SU-DHL-6 (cell line): ENCODE data around the gene ARHGEF3.

Experiments used
- H2AFZ ChIP-seq: fragments of 200-600 bp; sonication (generic); 2 replicates; pipeline ENCODE4 v1.6.1; 2014; ENCODE audit warnings: low read depth, mild to moderate bottlenecking, moderate library complexity, mixed read lengths, antibody characterized with exemption, low read length; ENCODE audit not compliant: severe bottlenecking
- H3F3A ChIP-seq: fragments of 200-600 bp; shearing (Covaris generic); 2 replicates; pipeline ENCODE4 v1.6.0; 2016; ENCODE audit warnings: antibody characterized with exemption, mild to moderate bottlenecking; ENCODE audit not compliant: insufficient read depth
- H3K27ac ChIP-seq: fragments of 200-600 bp; sonication (generic); 2 replicates; pipeline ENCODE4 v1.5.1; 2016; ENCODE audit warnings: low read depth, mild to moderate bottlenecking, low read length, moderate library complexity, mixed read lengths
- H3K27me3 ChIP-seq: fragments of 200-600 bp; sonication (generic), shearing (Covaris generic); 2 replicates; pipeline ENCODE4 v1.6.0; 2014; ENCODE audit warnings: mild to moderate bottlenecking, low read length
- H3K36me3 ChIP-seq: fragments of 200-600 bp; sonication (generic); 2 replicates; pipeline ENCODE4 v1.6.1; 2014; ENCODE audit warnings: mild to moderate bottlenecking, low read length, mixed read lengths
- H3K4me2 ChIP-seq: fragments of 300-600, 200-600 bp; shearing (Covaris generic), sonication (generic); 2 replicates; pipeline ENCODE4 v1.6.0; 2014; ENCODE audit warnings: low read length, low read depth, mild to moderate bottlenecking; ENCODE audit not compliant: poor library complexity, severe bottlenecking
- H3K4me3 ChIP-seq: fragments of 200-600 bp; sonication (generic); 2 replicates; pipeline ENCODE4 v1.5.1; 2014; ENCODE audit warnings: antibody characterized with exemption, low read length, mild to moderate bottlenecking, mixed read lengths; ENCODE audit not compliant: insufficient read depth, poor library complexity, severe bottlenecking
- H3K79me2 ChIP-seq: fragments of 200-600 bp; sonication (generic); 2 replicates; pipeline ENCODE4 v1.6.1; 2014; ENCODE audit warnings: mild to moderate bottlenecking, low read length, moderate library complexity; ENCODE audit not compliant: insufficient read depth
- H3K9ac ChIP-seq: fragments of 200-600 bp; sonication (generic); 2 replicates; pipeline ENCODE4 v1.7.0; 2014; ENCODE audit warnings: mild to moderate bottlenecking, low read length
- H3K9me2 ChIP-seq: fragments of 200-600 bp; sonication (generic); replicated peaks from 2 replicates; pipeline ENCODE4 v1.6.1; 2014; ENCODE audit warnings: low read length; ENCODE audit not compliant: insufficient read depth
- H3K9me3 ChIP-seq: fragments of 200-600 bp; sonication (generic); 2 replicates; pipeline ENCODE4 v1.6.1; 2014; ENCODE audit warnings: low read length, mixed read lengths; ENCODE audit not compliant: insufficient read depth
- H4K20me1 ChIP-seq: fragments of 200-600 bp; sonication (generic); 2 replicates; pipeline ENCODE4 v1.6.1; 2014; ENCODE audit warnings: low read depth, mild to moderate bottlenecking, antibody characterized with exemption, low read length, moderate library complexity, mixed read lengths
- EZH2phosphoT487 ChIP-seq: fragments of 200-600 bp; sonication (generic), shearing (Covaris generic); conservative IDR thresholded peaks from 2 replicates; pipeline ENCODE4 v1.6.1; 2018; ENCODE audit warnings: mild to moderate bottlenecking, antibody characterized with exemption, low read length, moderate library complexity, mixed read lengths
- TF ChIP-seq, protein P1 (sequence below): fragments of 200-600 bp; sonication (generic); IDR thresholded peaks from one replicate; pipeline ENCODE4 v1.5.1; 2017; ENCODE audit warnings: antibody characterized with exemption, mild to moderate bottlenecking, low read length, moderate library complexity; ENCODE audit not compliant: insufficient read depth, poor library complexity, severe bottlenecking

The ARHGEF3 gene

DNA sequence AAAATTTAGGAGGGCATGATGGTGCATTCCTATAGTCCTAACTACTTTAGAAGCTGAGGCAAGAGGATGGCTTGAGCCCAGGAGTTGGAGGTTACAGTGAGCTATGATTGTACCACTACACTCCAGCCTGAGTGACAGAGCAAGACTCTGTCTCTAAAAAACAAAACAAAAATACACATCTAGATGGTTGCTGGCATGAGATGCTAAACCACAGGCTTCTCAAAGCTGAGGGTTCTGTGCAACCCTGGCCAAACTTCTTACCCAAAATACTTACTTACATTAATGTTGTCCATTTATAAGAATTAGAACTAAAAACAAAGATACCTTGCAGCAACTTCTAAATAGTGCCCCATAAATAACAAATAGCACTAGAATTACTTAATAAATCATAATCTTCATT, 14.3 kb upstream of the ARHGEF3 start:
- no peaks in the 10 kb centered on the region for H3K9me2 ChIP-seq
- H3K27ac ChIP-seq = no peak overlapping the region
- no peaks in the 10 kb centered on the region for H3K27me3 ChIP-seq
- no peak overlapping the region for H3K4me3 ChIP-seq
- no peaks in the 10 kb centered on the region for H3F3A ChIP-seq
- H3K9me3 ChIP-seq = no peaks in the 10 kb centered on the region
- TF ChIP-seq, protein P1, sequence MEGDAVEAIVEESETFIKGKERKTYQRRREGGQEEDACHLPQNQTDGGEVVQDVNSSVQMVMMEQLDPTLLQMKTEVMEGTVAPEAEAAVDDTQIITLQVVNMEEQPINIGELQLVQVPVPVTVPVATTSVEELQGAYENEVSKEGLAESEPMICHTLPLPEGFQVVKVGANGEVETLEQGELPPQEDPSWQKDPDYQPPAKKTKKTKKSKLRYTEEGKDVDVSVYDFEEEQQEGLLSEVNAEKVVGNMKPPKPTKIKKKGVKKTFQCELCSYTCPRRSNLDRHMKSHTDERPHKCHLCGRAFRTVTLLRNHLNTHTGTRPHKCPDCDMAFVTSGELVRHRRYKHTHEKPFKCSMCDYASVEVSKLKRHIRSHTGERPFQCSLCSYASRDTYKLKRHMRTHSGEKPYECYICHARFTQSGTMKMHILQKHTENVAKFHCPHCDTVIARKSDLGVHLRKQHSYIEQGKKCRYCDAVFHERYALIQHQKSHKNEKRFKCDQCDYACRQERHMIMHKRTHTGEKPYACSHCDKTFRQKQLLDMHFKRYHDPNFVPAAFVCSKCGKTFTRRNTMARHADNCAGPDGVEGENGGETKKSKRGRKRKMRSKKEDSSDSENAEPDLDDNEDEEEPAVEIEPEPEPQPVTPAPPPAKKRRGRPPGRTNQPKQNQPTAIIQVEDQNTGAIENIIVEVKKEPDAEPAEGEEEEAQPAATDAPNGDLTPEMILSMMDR = no peak
- no peak for TF ChIP-seq EZH2phosphoT487
- H3K4me2 ChIP-seq = no peak overlapping the region
- H3K36me3 ChIP-seq = no peaks in the 10 kb centered on the region
- H2AFZ ChIP-seq = no peak overlapping the region
- H3K79me2 ChIP-seq = no peaks in the 10 kb centered on the region
- no peak overlapping the region for H3K9ac ChIP-seq
- H4K20me1 ChIP-seq = no peaks in the 10 kb centered on the region

DNA sequence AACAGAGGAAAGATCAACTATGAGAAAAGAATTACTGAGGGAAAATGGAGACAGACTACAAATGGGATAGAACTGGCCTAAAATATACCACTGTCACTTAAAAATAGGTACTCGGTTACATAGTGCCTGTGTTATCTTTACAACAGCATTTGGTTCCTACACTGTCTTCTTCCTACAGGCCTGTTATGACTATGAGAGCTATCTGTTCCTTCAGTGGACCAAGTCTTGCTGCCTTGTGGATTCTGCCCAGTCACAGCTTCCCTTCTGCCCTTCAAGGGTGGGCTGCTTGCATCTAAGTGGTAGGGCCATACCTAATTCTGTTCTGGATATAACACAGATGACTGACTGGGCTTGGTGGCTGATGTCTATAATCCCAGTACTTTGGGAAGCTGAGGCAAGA, 13.8 kb upstream of the ARHGEF3 start:
- Histone ChIP-seq H3K4me2 (no peak overlapping the region), H3K4me3 (no peak overlapping the region), H3K27ac (no peak overlapping the region), H3K9me2 (no peaks in the 10 kb centered on the region), H2AFZ (no peak overlapping the region), H4K20me1 (no peaks in the 10 kb centered on the region), H3K9me3 (no peaks in the 10 kb centered on the region), H3F3A (no peaks in the 10 kb centered on the region), H3K79me2 (no peaks in the 10 kb centered on the region), H3K9ac (no peak overlapping the region), H3K36me3 (no peaks in the 10 kb centered on the region), H3K27me3 (no peaks in the 10 kb centered on the region)
- TF ChIP-seq EZH2phosphoT487 = no peak
- TF ChIP-seq, protein P1 = no peak

DNA sequence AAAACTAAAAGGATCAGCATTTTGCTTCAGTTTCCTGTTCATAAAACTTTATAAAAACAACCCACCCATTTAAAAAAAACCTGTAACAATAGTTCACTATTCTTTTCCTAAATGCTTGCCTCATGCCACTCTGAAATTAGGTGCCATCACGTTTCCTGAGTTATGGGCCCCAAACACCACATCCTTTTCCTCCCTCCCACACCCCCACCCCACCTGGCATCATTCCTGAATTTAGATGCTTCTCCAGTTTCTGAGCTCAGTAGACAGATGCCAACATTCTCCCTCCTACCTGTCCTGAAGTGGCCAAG, 11.9 kb upstream of the ARHGEF3 start:
- Histone ChIP-seq H3F3A (no peaks in the 10 kb centered on the region), H3K9me2 (no peaks in the 10 kb centered on the region), H3K79me2 (no peaks in the 10 kb centered on the region), H3K36me3 (no peaks in the 10 kb centered on the region), H3K27ac (no peak overlapping the region), H3K9ac (no peak overlapping the region), H3K4me2 (no peak overlapping the region), H3K9me3 (no peaks in the 10 kb centered on the region), H2AFZ (no peak overlapping the region), H4K20me1 (no peaks in the 10 kb centered on the region), H3K4me3 (no peak overlapping the region), H3K27me3 (no peaks in the 10 kb centered on the region)
- TF ChIP-seq, protein P1 = no peak
- no peak for TF ChIP-seq EZH2phosphoT487
